Activated CD4-positive, alpha-beta memory T cell treated with anti-CD3 and anti-CD28 coated beads, Interleukin-2, amount 10 ng/mL, durations not matched to agents 7 days and 5 days (primary cell): ENCODE measurements around the gene TNPO3. TPM values are rescaled to one million over a fixed set of nuclear protein-coding genes. Genes with fewer than 3 reads are reported as not detected.
A peak's percentile ranks its signal among the peaks of the same experiment; 100 is the strongest.
"Not testable (repeated sequence)": the region's sequence is repeated elsewhere in the genome, so short reads cannot be mapped to it uniquely, and the experiment has no call there.

Source experiments
- CTCF ChIA-PET: fragments of 350-600 bp; sonication (Branson Sonifier 250); formaldehyde crosslinking; loops from one replicate; lab custom pipeline; 2021; ENCODE audit warnings: antibody characterized with exemption, inconsistent platforms; lab: Charles Lee
- POLR2A ChIA-PET: fragments of 350-600 bp; sonication (Branson Sonifier 250); formaldehyde crosslinking; loops from one replicate; lab custom pipeline; 2021; ENCODE audit warnings: antibody characterized with exemption; lab: Charles Lee
- DNase-seq: peaks from one replicate; pipeline ENCODE4 v3.0.0-alpha.2; 2020
- H3K27ac Mint-ChIP-seq: one replicate; pipeline ENCODE4 v1.8.0; 2021; ENCODE audit warnings: mild to moderate bottlenecking, mixed read lengths
- H3K27me3 Mint-ChIP-seq: one replicate; pipeline ENCODE4 v1.8.0; 2021; ENCODE audit warnings: mixed read lengths
- H3K36me3 Mint-ChIP-seq: one replicate; pipeline ENCODE4 v1.8.0; 2021; ENCODE audit warnings: low read depth, mixed read lengths
- H3K4me1 Mint-ChIP-seq: one replicate; pipeline ENCODE4 v1.8.0; 2021; ENCODE audit warnings: mixed read lengths
- H3K4me3 Mint-ChIP-seq: one replicate; pipeline ENCODE4 v1.8.0; 2021; ENCODE audit warnings: mild to moderate bottlenecking, mixed read lengths
- H3K9me3 Mint-ChIP-seq: one replicate; pipeline ENCODE4 v1.8.0; 2021; ENCODE audit warnings: mixed read lengths
- total RNA-seq, 2 experiments: library from RNA; stranded (reverse); gene quantifications; one replicate each; pipeline ENCODE4 v1.2.3, GENCODE V29; 2021

Gene TNPO3
- total RNA-seq, 2 experiments from 2014 or later, result 42.7 to 44.4 TPM

DNA sequence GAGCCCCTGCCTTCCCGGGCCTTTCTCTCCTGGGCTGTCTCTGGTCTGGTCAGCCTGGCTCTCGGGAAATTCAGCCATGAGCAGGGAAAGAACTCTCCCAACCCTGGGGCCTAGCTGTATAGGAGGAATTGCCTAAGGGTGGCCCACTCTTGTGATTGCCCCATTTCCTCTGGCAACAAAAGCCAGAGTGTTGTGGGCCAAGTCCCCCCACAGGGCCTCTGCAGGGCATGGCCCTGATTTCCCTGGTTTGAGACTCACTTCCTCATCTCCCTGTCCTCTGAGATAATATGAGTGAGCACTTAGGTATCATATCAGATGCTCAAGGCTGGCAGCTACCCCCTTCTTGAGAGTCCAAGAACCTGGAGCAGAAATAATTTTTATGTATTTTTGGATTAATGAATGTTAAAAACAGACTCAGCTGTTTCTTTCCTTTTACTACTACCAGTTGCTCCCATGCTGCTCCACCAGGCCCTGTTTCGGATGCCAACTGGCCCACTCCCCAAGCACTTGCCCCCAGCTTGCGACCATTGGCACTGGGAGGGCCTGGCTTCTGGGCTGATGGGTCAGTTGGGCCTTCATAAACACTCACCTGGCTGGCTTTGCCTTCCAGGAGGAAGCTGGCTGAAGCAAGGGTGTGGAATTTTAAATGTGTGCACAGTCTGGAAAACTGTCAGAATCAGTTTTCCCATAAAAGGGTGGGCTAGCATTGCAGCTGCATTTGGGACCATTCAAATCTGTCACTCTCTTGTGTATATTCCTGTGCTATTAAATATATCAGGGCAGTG is 105.7 kb downstream of the TNPO3 start:
- H3K27ac Mint-ChIP-seq, result no peak overlapping the region
- DNase-seq, result no peak
- peaks cover 1% of the 10 kb centered on the region for H3K4me1 Mint-ChIP-seq
- H3K36me3 Mint-ChIP-seq, result peaks cover 42% of the 10 kb centered on the region
- H3K9me3 Mint-ChIP-seq, result no peaks in the 10 kb centered on the region
- H3K4me3 Mint-ChIP-seq, result no peak overlapping the region
- ChIA-PET CTCF (interaction anchor here (0.6 to 0.8 kb wide), 2 partner anchors 13 to 183 kb away, joined by 3 to 4 read pairs; no protein-coding TSS in a partner anchor), POLR2A (interaction anchor here (1.3 to 1.6 kb wide), 3 partner anchors 9 to 16 kb away, joined by 3 to 6 read pairs (median 3); no protein-coding TSS in a partner anchor)
- H3K27me3 Mint-ChIP-seq, result no peaks in the 10 kb centered on the region

DNA sequence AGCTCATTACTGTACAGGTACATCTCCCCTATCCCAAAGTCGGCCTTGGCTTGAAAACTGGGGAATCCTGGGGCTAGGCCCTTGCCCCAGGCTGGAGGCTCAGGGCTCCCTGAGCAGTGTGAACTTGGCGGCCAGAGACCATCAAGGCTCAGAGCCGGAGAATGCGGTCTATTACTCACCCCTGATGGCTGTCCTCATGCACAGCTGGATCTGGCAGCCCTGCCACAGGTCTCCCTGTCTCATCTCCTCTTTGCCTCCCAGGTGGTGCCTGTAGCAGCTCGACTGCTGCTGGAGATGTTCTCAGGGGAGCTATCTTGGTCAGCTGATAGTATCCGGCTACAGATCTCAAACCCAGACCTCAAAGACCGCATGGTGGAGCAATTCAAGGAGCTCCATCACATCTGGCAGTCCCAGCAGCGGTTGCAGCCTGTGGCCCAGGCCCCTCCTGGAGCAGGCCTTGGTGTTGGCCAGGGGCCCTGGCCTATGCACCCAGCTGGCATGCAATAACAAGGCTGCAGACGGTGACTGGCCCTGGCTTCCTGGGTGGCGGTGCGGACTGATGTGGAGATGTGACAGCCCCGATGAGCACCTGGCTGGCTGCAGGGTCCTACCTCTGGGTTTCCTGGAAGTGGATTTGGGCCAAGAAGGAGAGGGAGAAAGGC is 106.5 kb downstream of the TNPO3 start:
- CTCF ChIA-PET, result interaction anchor here (0.6 to 1.7 kb wide), 6 partner anchors 9 to 182 kb away, joined by 3 to 8 read pairs (median 4); no protein-coding TSS in a partner anchor
- Mint-ChIP-seq H3K27ac (no peak overlapping the region), H3K9me3 (no peaks in the 10 kb centered on the region), H3K36me3 (peaks cover 37% of the 10 kb centered on the region), H3K4me3 (no peak overlapping the region), H3K27me3 (no peaks in the 10 kb centered on the region), H3K4me1 (peaks cover 1% of the 10 kb centered on the region)
- DNase-seq, result no peak
- POLR2A ChIA-PET, result interaction anchor here (1.6 kb wide), 1 partner anchor 15 kb away, joined by 6 read pairs; no protein-coding TSS in a partner anchor

DNA sequence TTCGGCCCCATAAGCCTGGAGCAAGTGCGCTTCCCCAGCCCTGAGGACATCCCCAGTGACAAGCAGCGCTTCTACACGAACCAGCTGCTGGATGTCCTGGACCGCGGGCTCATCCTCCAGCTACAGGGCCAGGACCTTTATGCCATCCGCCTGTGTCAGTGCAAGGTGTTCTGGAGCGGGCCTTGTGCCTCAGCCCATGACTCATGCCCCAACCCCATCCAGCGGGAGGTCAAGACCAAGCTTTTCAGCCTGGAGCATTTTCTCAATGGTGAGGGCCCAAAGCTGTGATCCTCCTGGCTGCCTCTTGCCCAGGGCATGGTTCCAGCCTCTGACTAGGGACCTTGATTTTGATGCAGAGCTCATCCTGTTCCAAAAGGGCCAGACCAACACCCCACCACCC is 107.1 kb downstream of the TNPO3 start:
- ChIA-PET CTCF (interaction anchor here (0.7 to 1.7 kb wide), 6 partner anchors 9 to 144 kb away, joined by 3 to 8 read pairs (median 4); no protein-coding TSS in a partner anchor), POLR2A (interaction anchor here (1.6 kb wide), 1 partner anchor 14 kb away, joined by 6 read pairs; no protein-coding TSS in a partner anchor)
- Mint-ChIP-seq H3K4me1 (peaks cover 1% of the 10 kb centered on the region), H3K36me3 (peaks cover 32% of the 10 kb centered on the region), H3K27ac (no peak overlapping the region), H3K4me3 (no peak overlapping the region), H3K9me3 (no peaks in the 10 kb centered on the region), H3K27me3 (no peaks in the 10 kb centered on the region)
- no peak for DNase-seq

DNA sequence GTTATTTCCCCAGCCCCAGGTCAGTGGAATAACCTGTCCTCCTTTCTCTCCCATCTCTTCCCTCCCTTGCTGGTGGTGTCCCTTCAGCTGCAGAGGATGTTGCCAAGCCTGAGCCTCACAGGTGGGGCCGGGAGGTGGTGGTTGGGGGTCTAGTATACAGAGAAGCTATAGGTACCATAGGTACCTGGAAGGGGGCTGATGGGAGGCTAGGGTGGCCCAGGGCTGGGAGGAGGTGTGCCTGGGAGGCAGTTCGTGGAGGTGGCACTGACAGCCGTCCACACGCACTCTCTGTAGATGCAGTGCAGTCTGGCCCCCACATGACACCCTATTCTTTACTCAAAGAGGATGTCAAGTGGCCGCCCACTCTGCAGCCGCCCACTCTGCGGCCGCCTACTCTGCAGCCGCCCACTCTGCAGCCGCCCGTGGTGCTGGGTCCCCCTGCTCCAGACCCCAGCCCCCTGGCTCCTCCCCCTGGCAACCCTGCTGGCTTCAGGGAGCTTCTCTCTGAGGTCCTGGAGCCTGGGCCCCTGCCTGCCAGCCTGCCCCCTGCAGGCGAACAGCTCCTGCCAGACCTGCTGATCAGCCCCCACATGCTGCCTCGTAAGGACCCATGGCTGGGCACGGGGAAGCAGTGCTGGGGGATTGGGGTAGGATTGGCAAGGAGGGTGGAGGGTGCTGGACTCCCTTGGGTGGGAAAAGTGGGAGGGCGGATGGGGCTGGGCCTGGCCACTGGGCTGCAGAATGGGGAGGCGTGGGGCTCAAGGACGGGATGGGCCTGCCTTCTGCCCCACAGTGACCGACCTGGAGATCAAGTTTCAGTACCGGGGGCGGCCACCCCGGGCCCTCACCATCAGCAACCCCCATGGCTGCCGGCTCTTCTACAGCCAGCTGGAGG is 107.7 kb downstream of the TNPO3 start:
- H3K4me3 Mint-ChIP-seq, result no peak overlapping the region
- no peaks in the 10 kb centered on the region for H3K27me3 Mint-ChIP-seq
- ChIA-PET CTCF (interaction anchor here (0.7 to 1.7 kb wide), 7 partner anchors 10 to 145 kb away, joined by 3 to 8 read pairs (median 3); no protein-coding TSS in a partner anchor), POLR2A (no interaction called here)
- no peak overlapping the region for H3K27ac Mint-ChIP-seq
- H3K36me3 Mint-ChIP-seq, result peaks cover 27% of the 10 kb centered on the region
- H3K9me3 Mint-ChIP-seq, result no peaks in the 10 kb centered on the region
- DNase-seq, result no peak
- H3K4me1 Mint-ChIP-seq, result peaks cover 3% of the 10 kb centered on the region

DNA sequence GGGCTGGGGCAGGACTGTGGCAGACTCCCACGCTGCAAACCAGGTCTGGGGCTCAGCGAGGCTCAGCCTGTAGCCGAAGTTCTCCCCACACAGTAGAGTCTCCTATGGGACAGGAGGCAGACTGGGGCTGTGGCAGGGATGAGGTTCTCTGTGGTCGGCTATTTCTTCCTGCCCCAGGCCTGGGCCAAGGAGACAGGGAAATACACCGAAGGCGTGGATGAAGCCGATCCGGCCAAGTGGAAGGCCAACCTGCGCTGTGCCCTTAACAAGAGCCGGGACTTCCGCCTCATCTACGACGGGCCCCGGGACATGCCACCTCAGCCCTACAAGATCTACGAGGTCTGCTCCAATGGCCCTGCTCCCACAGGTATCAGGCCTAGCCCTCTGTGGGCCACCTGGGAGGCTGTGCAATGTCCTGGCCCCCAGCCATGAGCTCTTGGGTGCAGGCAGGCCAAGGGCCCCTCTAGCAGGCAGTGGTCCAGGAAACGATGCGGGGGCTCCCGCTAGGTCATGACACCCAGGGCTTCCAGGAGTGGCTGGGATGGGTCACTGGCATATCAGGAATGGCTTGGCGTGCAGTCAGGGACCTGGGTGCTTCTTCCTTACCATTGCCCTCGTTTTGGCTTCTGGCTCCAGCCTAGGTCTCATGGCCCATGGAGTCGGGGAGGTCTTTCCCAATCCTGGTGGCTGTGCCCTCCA is 109.1 kb downstream of the TNPO3 start:
- Mint-ChIP-seq H3K4me3 (no peak overlapping the region), H3K27ac (no peak overlapping the region), H3K9me3 (no peaks in the 10 kb centered on the region), H3K27me3 (no peaks in the 10 kb centered on the region), H3K4me1 (peaks cover 12% of the 10 kb centered on the region), H3K36me3 (peaks cover 21% of the 10 kb centered on the region)
- POLR2A ChIA-PET, result no interaction called here
- CTCF ChIA-PET, result interaction anchor here (1.3 kb wide), 1 partner anchor 144 kb away, joined by 3 read pairs; no protein-coding TSS in a partner anchor
- no peak for DNase-seq

DNA sequence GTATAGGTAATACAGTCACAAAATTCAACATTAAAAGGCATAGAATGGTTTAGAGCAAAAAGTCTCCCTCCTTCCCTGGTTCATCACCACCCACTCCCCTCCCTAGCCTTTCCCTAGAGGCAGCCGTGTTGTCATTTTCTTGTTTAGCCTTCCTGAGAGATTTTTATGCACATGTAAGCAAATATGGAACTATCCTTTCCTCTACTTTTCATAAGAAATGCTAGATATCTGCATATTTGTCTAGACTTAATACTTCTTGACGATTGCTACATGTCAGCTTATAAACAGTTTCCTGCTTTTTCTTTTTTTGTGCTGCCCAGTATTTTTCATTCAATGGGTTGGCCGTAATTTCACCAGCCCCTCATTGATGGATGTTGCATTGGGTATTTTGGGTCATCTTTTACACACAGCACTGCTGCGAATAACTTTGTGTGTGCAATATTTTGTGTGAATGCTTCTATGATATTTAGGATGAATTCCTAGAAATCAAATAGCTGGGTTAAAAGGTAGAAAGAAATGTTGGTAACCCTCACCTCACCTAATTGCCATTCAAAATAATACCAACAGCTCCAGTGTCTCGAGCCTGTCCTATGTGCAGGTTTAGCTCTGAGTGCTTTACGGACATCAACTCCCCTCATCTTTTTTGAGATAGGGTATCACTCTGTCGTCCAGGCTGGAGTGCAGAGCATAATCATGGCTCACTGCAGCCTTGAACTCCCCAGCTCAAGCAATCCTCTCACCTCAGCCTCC is 110.2 kb downstream of the TNPO3 start:
- no peak for DNase-seq
- H3K9me3 Mint-ChIP-seq, result no peaks in the 10 kb centered on the region
- no peak overlapping the region for H3K27ac Mint-ChIP-seq
- peaks cover 15% of the 10 kb centered on the region for H3K36me3 Mint-ChIP-seq
- ChIA-PET CTCF (no interaction called here), POLR2A (no interaction called here)
- no peaks in the 10 kb centered on the region for H3K27me3 Mint-ChIP-seq
- no peak overlapping the region for H3K4me3 Mint-ChIP-seq
- peaks cover 23% of the 10 kb centered on the region for H3K4me1 Mint-ChIP-seq

DNA sequence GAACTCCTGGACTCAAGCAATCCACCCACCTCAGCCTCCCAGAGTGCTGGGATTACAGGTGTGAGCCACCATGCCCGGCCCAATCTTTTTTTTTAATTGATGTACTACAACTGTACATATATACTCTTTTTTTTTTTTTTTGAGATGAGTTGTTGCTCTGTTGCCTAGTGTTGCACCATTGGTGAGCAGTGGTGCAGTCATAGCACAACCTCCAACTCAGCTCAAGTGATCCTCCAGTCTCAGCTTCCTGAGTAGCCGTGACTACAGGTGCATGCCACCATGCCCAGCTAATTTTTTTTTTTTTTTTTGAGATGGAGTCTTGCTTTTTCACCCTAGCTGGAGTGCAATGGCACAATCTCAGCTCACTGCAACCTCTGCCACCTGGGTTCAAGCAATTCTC is 111.7 kb downstream of the TNPO3 start:
- ChIA-PET POLR2A (interaction anchor here (0.5 to 1.2 kb wide), 3 partner anchors 13 to 68 kb away, joined by 3 to 4 read pairs (median 3); no protein-coding TSS in a partner anchor), CTCF (interaction anchor here (0.6 kb wide), 1 partner anchor 194 kb away, joined by 7 read pairs; no protein-coding TSS in a partner anchor)
- not testable (repeated sequence) for DNase-seq, H3K27ac Mint-ChIP-seq, H3K9me3 Mint-ChIP-seq, H3K4me3 Mint-ChIP-seq, H3K27me3 Mint-ChIP-seq
- H3K36me3 Mint-ChIP-seq, result peaks cover 14% of the 10 kb centered on the region
- peaks cover 30% of the 10 kb centered on the region for H3K4me1 Mint-ChIP-seq

DNA sequence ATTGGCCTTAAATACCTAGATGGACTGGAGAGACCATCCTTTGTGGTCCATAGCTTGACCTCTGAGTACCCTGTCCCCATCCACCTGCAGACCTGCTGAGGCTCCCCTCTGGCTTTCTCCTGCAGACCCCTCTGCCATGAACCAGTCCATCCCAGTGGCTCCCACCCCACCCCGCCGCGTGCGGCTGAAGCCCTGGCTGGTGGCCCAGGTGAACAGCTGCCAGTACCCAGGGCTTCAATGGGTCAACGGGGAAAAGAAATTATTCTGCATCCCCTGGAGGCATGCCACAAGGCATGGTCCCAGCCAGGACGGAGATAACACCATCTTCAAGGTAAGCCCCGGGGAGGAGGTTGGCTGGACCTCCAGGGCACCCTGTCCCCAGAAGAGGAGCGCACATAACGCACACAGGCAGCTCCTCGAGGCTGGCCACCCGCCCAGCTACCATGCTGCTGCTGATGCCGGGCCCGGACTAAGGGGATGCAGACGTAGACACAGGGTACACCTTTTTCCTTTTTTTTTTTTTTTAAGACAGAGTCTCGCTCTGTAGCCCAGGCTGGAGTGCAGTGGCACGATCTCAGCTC is 112.9 kb downstream of the TNPO3 start:
- H3K36me3 Mint-ChIP-seq, result peaks cover 10% of the 10 kb centered on the region
- no peak for DNase-seq
- H3K4me1 Mint-ChIP-seq, result peaks cover 35% of the 10 kb centered on the region
- H3K27me3 Mint-ChIP-seq, result peaks cover 3% of the 10 kb centered on the region
- no peak overlapping the region for H3K27ac Mint-ChIP-seq
- POLR2A ChIA-PET, result interaction anchor here (1.2 to 1.6 kb wide), 2 partner anchors 14 to 113 kb away, joined by 4 to 6 read pairs; partner anchors contain the start of gene TNPO3
- no peak overlapping the region for H3K4me3 Mint-ChIP-seq
- H3K9me3 Mint-ChIP-seq, result no peaks in the 10 kb centered on the region
- CTCF ChIA-PET, result no interaction called here

DNA sequence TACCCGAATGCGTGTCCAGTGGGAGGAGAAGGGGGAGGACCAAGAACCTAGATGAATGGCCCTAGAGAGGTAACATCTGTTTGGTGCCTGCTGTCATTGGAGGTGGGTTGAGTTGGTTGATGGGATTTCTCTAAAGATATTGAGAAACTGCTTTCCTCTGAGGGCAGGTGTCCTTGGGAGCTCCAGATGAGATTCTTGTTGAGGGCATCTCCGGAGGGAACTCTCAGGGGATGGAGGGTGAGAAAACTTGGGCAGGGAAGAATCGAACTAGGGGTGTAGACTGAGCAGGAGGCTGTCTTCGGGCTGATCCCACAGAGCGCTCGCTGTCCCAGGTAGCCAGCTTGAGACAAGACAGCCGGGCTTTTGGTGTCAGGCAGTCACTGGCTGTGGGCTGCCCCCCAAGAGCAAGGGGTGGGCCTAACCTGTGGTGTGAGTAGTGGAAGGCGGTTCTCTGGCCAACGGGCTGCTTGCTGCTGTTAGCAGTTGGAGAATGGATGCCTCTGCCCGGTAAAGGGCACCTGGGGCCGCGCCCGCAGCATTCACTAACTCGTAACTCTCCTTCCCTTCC is 113.5 kb downstream of the TNPO3 start:
- Mint-ChIP-seq H3K9me3 (no peaks in the 10 kb centered on the region), H3K27me3 (peaks cover 7% of the 10 kb centered on the region), H3K36me3 (peaks cover 10% of the 10 kb centered on the region), H3K27ac (peak overlapping the region; percentile 76), H3K4me1 (peaks cover 39% of the 10 kb centered on the region), H3K4me3 (peak overlapping the region; percentile 88)
- CTCF ChIA-PET, result interaction anchor here (1.8 kb wide), 1 partner anchor 150 kb away, joined by 7 read pairs; no protein-coding TSS in a partner anchor
- DNase-seq, result no peak
- POLR2A ChIA-PET, result interaction anchor here (1.6 kb wide), 1 partner anchor 113 kb away, joined by 6 read pairs; the partner anchor contains the start of gene TNPO3

DNA sequence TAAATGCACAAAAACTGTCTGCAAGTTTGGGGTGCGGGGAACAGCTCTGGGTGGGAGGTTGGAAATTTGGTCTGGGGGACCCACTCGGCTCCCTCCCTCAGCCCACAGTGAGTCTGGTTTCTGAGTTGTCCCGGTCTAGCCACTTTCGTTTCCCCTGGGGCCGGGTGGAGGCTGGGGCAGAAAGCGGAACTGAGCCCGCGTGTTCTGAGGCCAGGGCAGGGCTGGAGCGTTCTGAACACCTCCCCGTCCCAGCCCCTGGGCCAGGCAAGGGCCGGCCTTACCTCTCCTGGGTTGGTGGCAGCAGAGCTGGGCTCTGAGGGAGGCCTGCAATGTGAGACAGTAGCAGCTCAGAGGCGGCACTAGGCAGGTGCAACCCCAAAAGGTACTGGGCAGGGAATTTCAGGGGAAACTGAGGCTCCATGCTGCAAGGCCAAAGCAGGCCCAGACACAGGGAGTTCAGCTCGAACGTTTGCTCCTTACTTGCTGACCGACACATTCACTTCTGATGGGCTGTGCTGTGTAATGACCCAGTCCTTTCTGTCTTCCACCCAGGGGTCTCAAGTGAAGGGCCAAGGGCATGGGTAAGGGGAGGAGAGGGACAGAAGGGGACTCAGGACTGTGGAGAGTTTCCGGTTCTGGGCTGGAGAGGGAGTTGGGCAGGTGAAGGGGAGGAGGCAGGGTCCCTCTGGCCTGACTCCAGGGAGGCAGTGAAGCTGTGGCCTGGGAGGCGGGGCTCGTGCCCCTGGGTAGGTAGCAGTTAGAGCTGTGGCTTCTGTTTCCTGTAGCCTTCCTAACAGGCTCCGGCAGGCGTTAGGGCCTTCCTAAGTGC is 114.2 kb downstream of the TNPO3 start:
- Mint-ChIP-seq H3K4me1 (peaks cover 39% of the 10 kb centered on the region), H3K27ac (peak overlapping the region; percentile 76), H3K9me3 (no peaks in the 10 kb centered on the region), H3K36me3 (peaks cover 10% of the 10 kb centered on the region), H3K27me3 (peaks cover 7% of the 10 kb centered on the region), H3K4me3 (peak overlapping the region; percentile 88)
- ChIA-PET CTCF (interaction anchor here (0.6 to 1.8 kb wide), 3 partner anchors 151 to 883 kb away, joined by 3 to 7 read pairs (median 3); no protein-coding TSS in a partner anchor), POLR2A (interaction anchor here (0.8 to 2.0 kb wide), 5 partner anchors 9 to 498 kb away, joined by 3 to 19 read pairs (median 5); partner anchors contain the start of gene TNPO3)
- peak; percentile 59 for DNase-seq
